Measurements from ENCODE around the gene OR2AG1.
"Not testable (repeated sequence)": the region's sequence is repeated elsewhere in the genome, so short reads cannot be mapped to it uniquely, and the experiment has no call there.

OR2AG1 gene

DNA sequence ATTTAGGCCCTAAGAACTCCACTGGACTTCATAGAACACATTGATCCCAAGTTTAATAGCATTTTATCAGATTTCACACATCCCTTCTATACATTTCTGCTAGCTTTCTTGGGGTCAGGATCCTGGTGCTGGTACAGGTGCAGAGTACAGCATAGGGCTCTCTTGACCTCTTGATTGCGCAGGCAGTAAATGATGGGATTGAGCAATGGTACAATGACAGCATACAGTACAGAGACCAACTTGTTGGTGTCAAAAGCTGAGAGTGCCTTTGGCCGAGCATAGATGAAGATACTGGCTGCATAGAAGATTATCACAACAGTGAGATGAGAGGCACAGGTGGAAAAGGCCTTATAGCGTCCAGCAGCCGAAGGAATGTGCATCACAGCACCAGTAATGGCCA, 11.8 kb downstream of the OR2AG1 start:
- no peak for DNase-seq

DNA sequence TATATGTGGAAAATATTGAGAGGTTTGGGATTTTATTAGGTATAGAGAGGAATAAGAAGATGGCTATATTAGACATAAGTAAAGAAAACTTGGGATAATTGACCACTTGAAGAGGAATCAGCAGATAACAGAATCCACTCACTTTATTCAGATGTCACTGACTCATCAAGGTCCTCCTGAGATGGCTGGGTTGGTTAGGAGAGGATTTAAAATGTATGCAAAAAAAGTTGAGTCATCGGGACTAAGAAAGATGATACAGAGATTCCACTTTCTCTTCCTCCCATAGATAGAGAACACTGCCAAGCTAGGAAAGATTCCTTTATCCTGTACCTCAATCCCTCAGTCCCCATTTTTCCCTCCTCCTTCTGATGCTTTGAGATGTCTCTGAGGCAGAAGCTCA, 16.6 kb downstream of the OR2AG1 start, which contains the start of gene OR6A2:
OR6A2 (minus strand) TSS at position 288 of the 400 bp plus-strand sequence. CDS start 3,981 bp downstream, outside the sequence.
- peak; percentile 6 for DNase-seq

DNA sequence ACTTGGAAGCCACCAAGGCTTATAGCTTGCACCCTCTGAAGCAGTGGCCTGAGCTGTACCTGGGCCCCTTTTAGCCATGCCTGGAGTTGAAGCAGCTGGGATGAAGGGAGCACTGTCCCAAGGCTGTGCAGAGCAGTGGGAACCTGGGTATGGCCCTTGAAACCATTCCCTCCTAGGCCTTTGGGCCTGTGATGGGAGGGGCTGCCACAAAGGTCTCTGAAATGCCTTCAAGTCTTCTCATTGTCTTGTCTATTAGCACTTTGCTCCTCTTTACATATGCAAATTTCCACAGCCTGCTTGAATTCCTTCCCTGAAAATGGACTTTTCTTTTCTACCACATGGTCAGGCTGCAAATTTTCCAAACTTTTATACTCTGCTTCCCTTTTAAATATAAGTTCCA, 18.3 kb downstream of the OR2AG1 start:
- not testable (repeated sequence) for DNase-seq

DNA sequence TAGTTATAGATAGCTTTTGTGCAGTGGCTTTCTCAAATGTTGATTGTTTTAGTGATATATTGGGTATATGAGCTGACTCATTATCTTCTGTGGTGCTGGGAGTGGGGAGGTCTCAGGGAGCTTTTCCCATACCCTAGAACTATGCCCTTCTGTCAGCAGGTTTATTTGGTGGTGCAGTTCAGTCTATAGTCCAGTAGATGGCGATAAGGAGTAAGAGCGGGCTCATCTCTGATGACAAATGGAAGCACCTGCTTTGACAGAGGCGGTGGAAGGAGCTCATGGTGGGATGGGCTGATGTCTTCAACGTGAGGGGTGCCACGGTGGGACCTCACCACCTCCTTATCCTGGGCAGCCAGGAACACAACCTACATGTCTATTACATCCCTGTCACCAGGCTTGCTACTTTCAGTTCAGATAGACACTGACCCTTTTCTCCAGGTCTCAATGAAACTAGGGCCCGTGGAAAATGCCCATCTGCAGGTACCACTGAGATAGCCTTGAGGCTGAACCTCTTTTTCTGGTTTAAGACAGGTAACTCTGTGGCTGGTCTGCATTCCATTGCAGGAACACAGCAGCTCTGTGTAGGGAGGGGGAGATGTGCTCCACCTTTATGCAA, 29.7 kb downstream of the OR2AG1 start:
- peak; percentile 27 for DNase-seq

DNA sequence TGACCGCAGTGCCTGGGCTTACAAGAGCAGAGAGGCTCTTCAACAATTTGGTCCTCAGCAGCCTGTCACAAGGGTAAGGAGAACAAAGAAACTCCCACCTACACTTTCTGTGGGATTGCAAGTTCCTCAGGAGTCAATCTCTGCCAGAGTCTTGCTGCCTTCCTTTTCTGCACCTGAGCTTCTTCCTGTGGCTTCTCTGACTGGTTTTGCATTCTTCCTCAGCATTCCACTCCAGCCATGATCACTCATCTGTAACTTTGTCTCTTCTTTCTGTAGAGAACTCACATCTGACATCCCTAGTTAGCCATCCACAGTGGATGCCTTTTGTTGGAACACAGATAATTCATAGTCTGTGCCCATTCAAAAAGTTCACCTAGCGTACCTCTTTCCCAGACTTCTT, 30.8 kb downstream of the OR2AG1 start:
- DNase-seq = no peak

DNA sequence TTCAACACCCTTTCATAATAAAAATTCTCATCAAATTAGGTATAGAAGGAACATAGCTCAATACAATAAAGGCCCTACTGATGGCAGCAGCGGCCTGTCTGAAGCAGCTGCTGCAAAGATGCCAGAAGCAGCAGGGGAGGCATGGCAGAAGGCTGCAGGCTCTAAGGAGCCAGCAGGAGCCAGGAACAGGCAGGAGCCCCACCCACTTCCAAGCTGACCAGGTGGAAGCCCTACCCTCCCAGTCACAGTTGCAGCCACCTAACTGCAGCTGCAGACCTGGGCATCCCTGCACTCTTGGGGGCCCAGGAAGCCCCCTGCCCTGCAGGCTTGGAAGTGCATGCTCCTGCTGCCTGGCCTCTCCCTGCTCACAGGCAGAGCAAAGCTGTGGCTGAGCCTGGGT, 34.9 kb downstream of the OR2AG1 start:
- DNase-seq = no peak

DNA sequence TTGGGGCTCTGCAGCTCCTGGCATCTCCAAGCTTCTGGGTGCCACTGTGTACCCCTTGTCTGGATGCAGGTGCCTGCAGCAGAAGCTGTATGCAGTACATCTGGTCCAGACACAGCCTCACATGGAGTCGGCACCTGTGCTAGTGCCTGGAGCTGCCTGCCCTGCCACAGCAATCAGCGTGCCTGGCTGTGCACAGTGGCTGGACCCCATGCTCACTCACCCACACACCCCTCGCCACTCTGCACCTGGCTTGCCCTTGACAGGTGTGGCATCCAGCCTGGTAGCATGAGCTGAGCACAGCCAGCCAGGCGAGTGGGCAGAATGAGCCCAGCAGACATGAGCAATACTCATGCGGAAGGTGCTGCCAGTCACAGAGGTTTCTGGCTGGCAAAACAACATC, 36.1 kb downstream of the OR2AG1 start:
- DNase-seq = no peak

DNA sequence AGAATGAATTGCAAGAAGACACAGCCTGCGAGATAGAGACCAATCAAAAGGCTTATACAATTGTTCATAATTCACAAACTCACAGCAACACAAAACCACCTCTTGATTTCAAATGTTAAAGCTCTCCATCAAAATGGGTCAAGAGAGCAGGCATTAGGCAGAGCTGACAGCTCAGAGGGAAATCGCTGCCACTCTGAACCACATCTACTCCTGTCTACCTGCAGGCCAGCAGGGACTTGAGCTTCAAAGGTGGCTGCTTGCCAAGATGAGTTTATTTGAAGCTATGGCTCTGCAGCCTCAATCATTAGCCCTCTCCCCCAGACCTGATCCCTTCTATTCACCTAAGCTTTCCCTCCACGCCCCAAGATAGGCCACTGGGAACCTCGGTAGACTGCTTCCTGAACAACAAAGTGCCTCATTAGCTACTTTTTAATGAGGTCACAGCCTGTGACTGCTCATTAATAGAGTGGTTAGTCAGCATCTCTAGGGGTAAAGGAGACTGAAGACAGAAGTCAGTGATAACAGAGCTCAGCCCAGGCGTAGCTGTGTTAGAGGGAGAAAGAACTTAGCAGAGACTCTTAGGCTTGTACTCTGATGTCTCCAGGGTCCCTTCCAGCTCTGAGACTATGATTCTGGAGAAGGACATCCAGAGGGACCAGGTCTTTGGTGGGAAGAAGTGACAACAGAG, 41.5 kb downstream of the OR2AG1 start:
- DNase-seq = no peak

DNA sequence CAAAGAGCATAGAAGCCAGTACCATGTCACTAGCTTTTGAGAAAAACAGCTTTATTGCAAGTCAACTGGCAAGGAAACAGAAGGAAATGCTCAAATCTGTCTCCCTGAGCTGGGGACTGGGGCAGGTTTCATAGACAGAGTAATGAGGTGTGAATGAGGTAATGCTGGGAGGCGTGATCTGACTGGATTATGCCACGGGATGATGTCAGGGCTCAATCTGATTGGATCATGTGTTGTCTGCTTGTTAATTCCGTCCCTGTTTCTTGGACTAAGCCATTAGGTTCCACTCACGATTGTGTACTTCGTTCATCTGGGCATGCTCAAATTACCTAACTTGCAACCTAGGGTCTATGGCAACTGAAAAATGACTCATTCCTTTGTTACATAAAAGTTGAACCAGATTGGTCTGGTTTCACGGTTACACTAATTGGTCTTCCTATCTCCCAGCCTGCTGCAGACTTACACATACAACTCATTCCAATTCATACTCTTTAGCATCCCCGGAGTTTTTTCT, 42.5 kb downstream of the OR2AG1 start:
- no peak for DNase-seq

DNA sequence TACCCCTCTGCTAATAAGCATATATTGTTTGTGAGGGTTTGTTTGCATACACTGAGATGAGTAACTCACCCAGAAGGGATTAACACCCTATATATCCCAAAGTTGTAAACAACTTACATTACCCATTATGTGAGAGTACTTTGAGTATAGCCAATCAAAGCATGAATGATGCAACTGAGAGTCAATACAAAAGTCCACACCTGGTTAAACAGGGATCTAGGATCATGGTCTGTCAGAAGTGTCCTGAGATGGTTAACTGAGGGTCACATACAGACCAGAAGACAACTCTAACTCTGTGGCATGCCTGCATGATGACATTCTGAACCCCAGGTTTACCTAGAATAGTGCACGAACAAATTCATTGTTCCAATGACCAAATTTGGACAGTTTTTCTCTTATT, 45.3 kb downstream of the OR2AG1 start:
- DNase-seq = no peak

DNA sequence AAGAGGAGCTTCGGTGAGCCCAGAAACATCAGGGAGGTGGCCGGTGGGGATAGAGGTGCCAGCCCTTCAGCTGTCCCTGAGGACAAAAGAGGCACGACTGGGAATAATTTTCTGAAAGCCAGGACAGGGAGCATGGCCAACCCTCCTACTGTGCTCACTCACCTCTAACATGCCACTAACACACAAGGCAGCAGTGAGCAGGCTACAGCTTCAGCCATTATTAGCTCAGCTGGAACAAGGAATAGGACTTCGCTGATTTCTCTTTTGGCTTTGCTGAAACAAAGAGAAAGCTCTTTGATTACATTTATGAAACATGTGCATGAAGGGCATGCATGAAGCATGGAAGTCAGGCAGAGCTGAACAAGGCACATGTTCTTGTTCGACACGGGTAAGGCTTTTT, 50.5 kb downstream of the OR2AG1 start:
- DNase-seq = no peak

DNA sequence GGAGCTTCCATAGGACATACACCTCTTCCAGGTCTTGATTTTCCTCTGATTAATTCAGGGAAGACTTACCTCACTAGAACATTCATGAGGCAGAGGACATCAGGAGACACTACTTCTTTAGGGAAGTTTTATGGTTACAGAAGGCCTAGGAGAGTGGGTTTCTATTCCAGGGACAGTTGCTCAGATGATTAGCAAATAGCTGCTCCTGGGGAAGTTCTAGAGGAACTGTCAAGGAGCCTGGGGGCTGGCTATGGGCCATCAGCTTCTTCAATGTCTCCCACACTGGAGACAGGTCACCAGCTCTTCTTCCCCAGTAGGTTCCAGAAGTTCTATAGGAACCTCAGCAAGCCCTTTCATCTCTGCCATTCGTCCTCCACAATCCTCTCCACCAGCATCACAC, 51.2 kb downstream of the OR2AG1 start:
- peak; percentile 48 for DNase-seq
